HepG2 (cell line): ENCODE data around the gene OLFM1. TPM values are rescaled to one million over a fixed set of nuclear protein-coding genes. Genes with fewer than 3 reads are reported as not detected.

ENCODE experiments used
- ATAC-seq: fragments of 200-7000 bp; cut with Tn5 transposase; 3 replicates; pipeline ENCODE4 v1.9.1; 2020; ENCODE audit warnings: mild to moderate bottlenecking, moderate library complexity
- BruUV-seq: library from RNA; stranded (reverse); fragments of 400-500 nt; replicated peaks from 2 replicates; lab custom pipeline; 2021; lab: Mats Ljungman, UMichigan
- CTCF ChIA-PET: fragments of 300-600 bp; formaldehyde crosslinking; extraction: SDS; loops from one replicate; lab custom pipeline; 2021; ENCODE audit warnings: low total read pairs, inconsistent platforms, low intra/inter-chr PET ratio; lab: Yijun Ruan, JAX
- POLR2A ChIA-PET: fragments of 350-600 bp; sonication (Branson Sonifier 250); formaldehyde crosslinking; loops from one replicate; lab custom pipeline; 2020; ENCODE audit warnings: antibody characterized with exemption, inconsistent platforms; lab: Yijun Ruan, JAX
- DNase-seq: peaks from one replicate; pipeline ENCODE4 v3.0.0-alpha.2; 2015; ENCODE audit warnings: low spot score
- FAIRE-seq: peaks from 3 replicates; lab custom pipeline; 2011; peaks lifted over from hg19 to GRCh38; lab: Jason Lieb, UNC
- H2AFZ ChIP-seq: one replicate; pipeline ENCODE4 v1.6.1; 2011; ENCODE audit warnings: low read length, inconsistent platforms
- H3K27ac ChIP-seq: fragments of 300-600 bp; 3 replicates; pipeline ENCODE4 v1.8.0; 2011; ENCODE audit warnings: mixed run types, mild to moderate bottlenecking, mixed read lengths, low read length, inconsistent platforms; ENCODE audit not compliant: insufficient read depth; ENCODE audit errors: extremely low read length
- H3K27me3 ChIP-seq, 2 experiments: fragments of 200-600 bp in 1 of 2; 2 replicates in 1 of 2; 3 replicates in 1 of 2; pipeline versions ENCODE4 v1.6.0 to v1.8.0; 2011; ENCODE audit warnings: low read length in 2 of 2, mild to moderate bottlenecking in 2 of 2, moderate library complexity in 2 of 2, inconsistent platforms in 1 of 2; ENCODE audit not compliant: insufficient read depth in 2 of 2, control insufficient read depth in 1 of 2
- H3K36me3 ChIP-seq, 2 experiments: fragments of 200-600 bp in 1 of 2; replicated peaks in 1 of 2; 2 replicates in 1 of 2; 3 replicates in 1 of 2; pipeline versions ENCODE4 v1.5.1 to v1.8.0; 2011; ENCODE audit warnings: low read length in 2 of 2, inconsistent platforms in 1 of 2; ENCODE audit not compliant: insufficient read depth in 2 of 2, control insufficient read depth in 1 of 2
- H3K4me1 ChIP-seq: 2 replicates; pipeline ENCODE4 v1.5.1; 2012; ENCODE audit warnings: low read length, inconsistent platforms; ENCODE audit not compliant: insufficient read depth
- H3K4me2 ChIP-seq: 2 replicates; pipeline ENCODE4 v1.6.0; 2011; ENCODE audit warnings: low read depth, low read length, inconsistent platforms
- H3K4me3 ChIP-seq, 3 experiments: fragments of 200-600 bp in 1 of 3; sonication (generic), shearing (Covaris generic) in 1 of 3; replicated peaks in 1 of 3; 2 replicates each; pipeline ENCODE4 v1.5.1; 2011 to 2016; ENCODE audit warnings: low read length in 3 of 3, inconsistent platforms in 2 of 3, low read depth in 2 of 3, mild to moderate bottlenecking in 2 of 3, control low read depth in 1 of 3, mixed read lengths in 1 of 3; ENCODE audit not compliant: insufficient read depth in 1 of 3
- H3K79me2 ChIP-seq: one replicate; pipeline ENCODE4 v1.6.1; 2011; ENCODE audit warnings: low read length, inconsistent platforms; ENCODE audit not compliant: insufficient read depth
- H3K9ac ChIP-seq: 2 replicates; pipeline ENCODE4 v1.6.0; 2011; ENCODE audit warnings: mild to moderate bottlenecking, low read depth, low read length, inconsistent platforms; ENCODE audit not compliant: insufficient read depth
- H3K9me3 ChIP-seq: 2 replicates; pipeline ENCODE4 v1.5.1; 2012; ENCODE audit warnings: mild to moderate bottlenecking, low read length
- H4K20me1 ChIP-seq: 2 replicates; pipeline ENCODE4 v1.6.0; 2011; ENCODE audit warnings: inconsistent platforms, mild to moderate bottlenecking, low read length, moderate library complexity; ENCODE audit not compliant: insufficient read depth
- FOSL2 ChIP-seq: sonication (generic); formaldehyde crosslinking; IDR thresholded peaks from 2 replicates; pipeline ENCODE4 v1.4.0; 2020; ENCODE audit warnings: missing genetic modification reagents
- FOXO1 ChIP-seq: sonication (generic); formaldehyde crosslinking; IDR thresholded peaks from 2 replicates; pipeline ENCODE4 v1.4.0; 2020; ENCODE audit warnings: missing genetic modification reagents
- GATAD2A ChIP-seq: IDR thresholded peaks from 2 replicates; pipeline ENCODE4 v1.6.1; 2016
- GTF2F1 ChIP-seq: fragments of 150-350 bp; IDR thresholded peaks from 2 replicates; pipeline ENCODE4 v1.6.1; 2014; ENCODE audit warnings: low read length
- MED8 ChIP-seq: sonication (generic); formaldehyde crosslinking; IDR thresholded peaks from 2 replicates; pipeline ENCODE4 v1.8.1; 2023; ENCODE audit warnings: mild to moderate bottlenecking, missing genetic modification reagents; ENCODE audit not compliant: insufficient replicate concordance
- NR3C1 ChIP-seq: sonication (generic); formaldehyde crosslinking; IDR thresholded peaks from 2 replicates; pipeline ENCODE4 v1.4.0; 2020; ENCODE audit warnings: missing genetic modification reagents
- SRY ChIP-seq: sonication (generic); formaldehyde crosslinking; IDR thresholded peaks from 2 replicates; pipeline ENCODE4 v1.8.0; 2022; ENCODE audit warnings: mild to moderate bottlenecking, missing genetic modification reagents
- TOE1 ChIP-seq: sonication (generic); formaldehyde crosslinking; IDR thresholded peaks from 2 replicates; pipeline ENCODE4 v1.4.0; 2020; ENCODE audit warnings: mild to moderate bottlenecking, missing genetic modification reagents
- ZC3H4 ChIP-seq: sonication (generic); formaldehyde crosslinking; IDR thresholded peaks from 2 replicates; pipeline ENCODE4 v1.4.0; 2020; ENCODE audit warnings: missing genetic modification reagents, borderline replicate concordance
- ZNF20 ChIP-seq: sonication (generic); formaldehyde crosslinking; IDR thresholded peaks from 2 replicates; pipeline ENCODE4 v1.4.0; 2020; ENCODE audit warnings: mild to moderate bottlenecking, moderate library complexity, missing genetic modification reagents
- ZNF44 ChIP-seq: sonication (generic); formaldehyde crosslinking; IDR thresholded peaks from 2 replicates; pipeline ENCODE4 v1.5.1; 2020; ENCODE audit warnings: mild to moderate bottlenecking, missing genetic modification reagents
- ZNF572 ChIP-seq: sonication (generic); formaldehyde crosslinking; IDR thresholded peaks from 2 replicates; pipeline ENCODE4 v1.5.1; 2020; ENCODE audit warnings: mild to moderate bottlenecking, missing genetic modification reagents
- WGBS: methylation state at CpG from one replicate; pipeline ENCODE4 v1.1.6; 2017; ENCODE audit warnings: low lambda C conversion rate; 5-methylcytosine and 5-hydroxymethylcytosine counted together
- in situ Hi-C: cut with HindIII; loops from 2 replicates; pipeline ENCODE4 v1.10.0; 2017; ENCODE audit warnings: low pct_unique_long_range_greater_than_20kb; ENCODE audit not compliant: extremely low pct_ligation_motif_present
- intact Hi-C: fragments of 100-400 bp; cut with micrococcal nuclease; formaldehyde crosslinking; loops from one replicate; pipeline ENCODE4 v1.10.0; 2022; ENCODE audit not compliant: unreplicated experiment
- polyA plus RNA-seq, 8 experiments: library from polyadenylated mRNA; depleted of rRNA in 3 of 8; stranded (reverse) in 7 of 8; unstranded in 1 of 8; fragments of >200 nt; fragmentation: Illumina TruSeq in 4 of 8; extraction: Trizol in 4 of 8; gene quantifications; 2 replicates each; pipeline versions ENCODE4 v1.2.1 to v1.2.3, GENCODE V29; 2011 to 2016; ENCODE audit warnings: low read depth in 4 of 8, missing spikeins in 1 of 8, mixed read lengths in 1 of 8; ENCODE audit not compliant: insufficient read depth in 1 of 8
- total RNA-seq, 5 experiments: library from RNA; depleted of rRNA; stranded (reverse); fragments of >200 nt; fragmentation: Illumina TruSeq; extraction: Trizol; gene quantifications; 2 replicates each; pipeline ENCODE4 v1.2.3, GENCODE V29; 2016; ENCODE audit warnings: low read depth in 1 of 5
- TF ChIP-seq, protein P1 (sequence below): sonication (generic); formaldehyde crosslinking; IDR thresholded peaks from 2 replicates; pipeline ENCODE4 v1.4.0; 2020; ENCODE audit warnings: missing genetic modification reagents, borderline replicate concordance
- TF ChIP-seq, protein P2 (sequence below): IDR thresholded peaks from 2 replicates; pipeline ENCODE4 v1.6.1; 2012; ENCODE audit warnings: low read length, improper control_type of control experiment
- TF ChIP-seq, protein P3 (sequence below): sonication (generic); formaldehyde crosslinking; conservative IDR thresholded peaks from 2 replicates; pipeline ENCODE4 v1.8.0; 2022; ENCODE audit warnings: missing genetic modification reagents
- TF ChIP-seq, protein P4 (sequence below): sonication (generic); formaldehyde crosslinking; IDR thresholded peaks from 2 replicates; pipeline ENCODE4 v1.9.0; 2021; ENCODE audit warnings: missing genetic modification reagents, borderline replicate concordance

The OLFM1 gene
- total and polyA plus RNA-seq, 2 of the 13 experiments (the other 11 are each of a cell fraction or from before 2014, with no cell fraction given), result not detected

DNA sequence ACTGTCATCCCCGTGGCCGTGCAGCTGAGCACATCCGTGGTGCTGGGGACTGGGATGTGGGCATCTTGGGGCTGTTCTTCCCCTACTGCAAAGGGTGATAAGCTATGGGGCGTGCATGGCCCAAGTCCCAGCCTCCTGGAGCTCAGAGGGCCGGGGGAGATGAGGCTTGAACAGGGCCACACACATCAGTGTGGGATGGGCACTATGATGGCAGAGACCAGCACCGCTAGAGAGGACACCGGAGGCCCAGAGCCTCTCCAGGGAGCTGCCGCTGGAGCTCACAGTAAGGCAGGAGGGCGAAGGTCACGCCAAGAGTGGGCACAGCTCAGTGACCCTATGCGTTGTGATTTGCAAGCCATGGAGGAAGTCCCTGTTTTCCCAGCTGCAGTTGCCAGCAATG is 63.5 kb downstream of the OLFM1 start:
- peaks cover 3% of the 10 kb centered on the region; the same call in 1 of the 2 replicates for H4K20me1 ChIP-seq
- TF ChIP-seq, protein P1, sequence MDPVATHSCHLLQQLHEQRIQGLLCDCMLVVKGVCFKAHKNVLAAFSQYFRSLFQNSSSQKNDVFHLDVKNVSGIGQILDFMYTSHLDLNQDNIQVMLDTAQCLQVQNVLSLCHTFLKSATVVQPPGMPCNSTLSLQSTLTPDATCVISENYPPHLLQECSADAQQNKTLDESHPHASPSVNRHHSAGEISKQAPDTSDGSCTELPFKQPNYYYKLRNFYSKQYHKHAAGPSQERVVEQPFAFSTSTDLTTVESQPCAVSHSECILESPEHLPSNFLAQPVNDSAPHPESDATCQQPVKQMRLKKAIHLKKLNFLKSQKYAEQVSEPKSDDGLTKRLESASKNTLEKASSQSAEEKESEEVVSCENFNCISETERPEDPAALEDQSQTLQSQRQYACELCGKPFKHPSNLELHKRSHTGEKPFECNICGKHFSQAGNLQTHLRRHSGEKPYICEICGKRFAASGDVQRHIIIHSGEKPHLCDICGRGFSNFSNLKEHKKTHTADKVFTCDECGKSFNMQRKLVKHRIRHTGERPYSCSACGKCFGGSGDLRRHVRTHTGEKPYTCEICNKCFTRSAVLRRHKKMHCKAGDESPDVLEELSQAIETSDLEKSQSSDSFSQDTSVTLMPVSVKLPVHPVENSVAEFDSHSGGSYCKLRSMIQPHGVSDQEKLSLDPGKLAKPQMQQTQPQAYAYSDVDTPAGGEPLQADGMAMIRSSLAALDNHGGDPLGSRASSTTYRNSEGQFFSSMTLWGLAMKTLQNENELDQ (CRISPR knock-in tag), result no peak
- no peak for TF ChIP-seq TOE1 (CRISPR knock-in tag)
- no peak for TF ChIP-seq ZNF572 (CRISPR knock-in tag)
- TF ChIP-seq, protein P2, sequence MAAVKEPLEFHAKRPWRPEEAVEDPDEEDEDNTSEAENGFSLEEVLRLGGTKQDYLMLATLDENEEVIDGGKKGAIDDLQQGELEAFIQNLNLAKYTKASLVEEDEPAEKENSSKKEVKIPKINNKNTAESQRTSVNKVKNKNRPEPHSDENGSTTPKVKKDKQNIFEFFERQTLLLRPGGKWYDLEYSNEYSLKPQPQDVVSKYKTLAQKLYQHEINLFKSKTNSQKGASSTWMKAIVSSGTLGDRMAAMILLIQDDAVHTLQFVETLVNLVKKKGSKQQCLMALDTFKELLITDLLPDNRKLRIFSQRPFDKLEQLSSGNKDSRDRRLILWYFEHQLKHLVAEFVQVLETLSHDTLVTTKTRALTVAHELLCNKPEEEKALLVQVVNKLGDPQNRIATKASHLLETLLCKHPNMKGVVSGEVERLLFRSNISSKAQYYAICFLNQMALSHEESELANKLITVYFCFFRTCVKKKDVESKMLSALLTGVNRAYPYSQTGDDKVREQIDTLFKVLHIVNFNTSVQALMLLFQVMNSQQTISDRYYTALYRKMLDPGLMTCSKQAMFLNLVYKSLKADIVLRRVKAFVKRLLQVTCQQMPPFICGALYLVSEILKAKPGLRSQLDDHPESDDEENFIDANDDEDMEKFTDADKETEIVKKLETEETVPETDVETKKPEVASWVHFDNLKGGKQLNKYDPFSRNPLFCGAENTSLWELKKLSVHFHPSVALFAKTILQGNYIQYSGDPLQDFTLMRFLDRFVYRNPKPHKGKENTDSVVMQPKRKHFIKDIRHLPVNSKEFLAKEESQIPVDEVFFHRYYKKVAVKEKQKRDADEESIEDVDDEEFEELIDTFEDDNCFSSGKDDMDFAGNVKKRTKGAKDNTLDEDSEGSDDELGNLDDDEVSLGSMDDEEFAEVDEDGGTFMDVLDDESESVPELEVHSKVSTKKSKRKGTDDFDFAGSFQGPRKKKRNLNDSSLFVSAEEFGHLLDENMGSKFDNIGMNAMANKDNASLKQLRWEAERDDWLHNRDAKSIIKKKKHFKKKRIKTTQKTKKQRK, result no peak
- TF ChIP-seq, protein P3, sequence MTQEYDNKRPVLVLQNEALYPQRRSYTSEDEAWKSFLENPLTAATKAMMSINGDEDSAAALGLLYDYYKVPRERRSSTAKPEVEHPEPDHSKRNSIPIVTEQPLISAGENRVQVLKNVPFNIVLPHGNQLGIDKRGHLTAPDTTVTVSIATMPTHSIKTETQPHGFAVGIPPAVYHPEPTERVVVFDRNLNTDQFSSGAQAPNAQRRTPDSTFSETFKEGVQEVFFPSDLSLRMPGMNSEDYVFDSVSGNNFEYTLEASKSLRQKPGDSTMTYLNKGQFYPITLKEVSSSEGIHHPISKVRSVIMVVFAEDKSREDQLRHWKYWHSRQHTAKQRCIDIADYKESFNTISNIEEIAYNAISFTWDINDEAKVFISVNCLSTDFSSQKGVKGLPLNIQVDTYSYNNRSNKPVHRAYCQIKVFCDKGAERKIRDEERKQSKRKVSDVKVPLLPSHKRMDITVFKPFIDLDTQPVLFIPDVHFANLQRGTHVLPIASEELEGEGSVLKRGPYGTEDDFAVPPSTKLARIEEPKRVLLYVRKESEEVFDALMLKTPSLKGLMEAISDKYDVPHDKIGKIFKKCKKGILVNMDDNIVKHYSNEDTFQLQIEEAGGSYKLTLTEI (CRISPR knock-in tag), result no peak
- TF ChIP-seq GTF2F1, result no peak
- TF ChIP-seq NR3C1 (CRISPR knock-in tag), result no peak
- no peak for TF ChIP-seq GATAD2A (CRISPR knock-in tag)
- TF ChIP-seq MED8 (CRISPR knock-in tag), result no peak
- TF ChIP-seq SRY (CRISPR knock-in tag), result no peak
- TF ChIP-seq ZC3H4 (CRISPR knock-in tag), result no peak
- TF ChIP-seq ZNF20 (CRISPR knock-in tag), result no peak
- TF ChIP-seq FOXO1, result no peak
- no peak for TF ChIP-seq ZNF44 (CRISPR knock-in tag)
- TF ChIP-seq, protein P4, sequence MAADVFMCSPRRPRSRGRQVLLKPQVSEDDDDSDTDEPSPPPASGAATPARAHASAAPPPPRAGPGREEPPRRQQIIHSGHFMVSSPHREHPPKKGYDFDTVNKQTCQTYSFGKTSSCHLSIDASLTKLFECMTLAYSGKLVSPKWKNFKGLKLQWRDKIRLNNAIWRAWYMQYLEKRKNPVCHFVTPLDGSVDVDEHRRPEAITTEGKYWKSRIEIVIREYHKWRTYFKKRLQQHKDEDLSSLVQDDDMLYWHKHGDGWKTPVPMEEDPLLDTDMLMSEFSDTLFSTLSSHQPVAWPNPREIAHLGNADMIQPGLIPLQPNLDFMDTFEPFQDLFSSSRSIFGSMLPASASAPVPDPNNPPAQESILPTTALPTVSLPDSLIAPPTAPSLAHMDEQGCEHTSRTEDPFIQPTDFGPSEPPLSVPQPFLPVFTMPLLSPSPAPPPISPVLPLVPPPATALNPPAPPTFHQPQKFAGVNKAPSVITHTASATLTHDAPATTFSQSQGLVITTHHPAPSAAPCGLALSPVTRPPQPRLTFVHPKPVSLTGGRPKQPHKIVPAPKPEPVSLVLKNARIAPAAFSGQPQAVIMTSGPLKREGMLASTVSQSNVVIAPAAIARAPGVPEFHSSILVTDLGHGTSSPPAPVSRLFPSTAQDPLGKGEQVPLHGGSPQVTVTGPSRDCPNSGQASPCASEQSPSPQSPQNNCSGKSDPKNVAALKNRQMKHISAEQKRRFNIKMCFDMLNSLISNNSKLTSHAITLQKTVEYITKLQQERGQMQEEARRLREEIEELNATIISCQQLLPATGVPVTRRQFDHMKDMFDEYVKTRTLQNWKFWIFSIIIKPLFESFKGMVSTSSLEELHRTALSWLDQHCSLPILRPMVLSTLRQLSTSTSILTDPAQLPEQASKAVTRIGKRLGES (CRISPR knock-in tag), result no peak
- no peak for TF ChIP-seq FOSL2 (CRISPR knock-in tag)

More for the DNA sequence above, 63.5 kb downstream of the OLFM1 start:
- Histone ChIP-seq H3K27me3 (peaks cover 3 to 41% of the 10 kb centered on the region in 2 experiments; a peak in 3 of 5 replicates), H3K4me3 (no peak overlapping the region), H3K27ac (no peak overlapping the region), H3K4me2 (no peak overlapping the region), H3K4me1 (no peaks in the 10 kb centered on the region), H3K79me2 (no peaks in the 10 kb centered on the region), H3K9ac (no peak overlapping the region), H3K9me3 (no peaks in the 10 kb centered on the region), H3K36me3 (no peaks in the 10 kb centered on the region), H2AFZ (no peak overlapping the region)
- POLR2A ChIA-PET, result no interaction called here
- WGBS, result 0% methylated on average over 3 of the region's 11 CpGs
- intact Hi-C loops (no loop called here), in situ Hi-C loops (no loop called here)
- BruUV-seq, result no TSS peak
- FAIRE-seq (no peak), DNase-seq (no peak), ATAC-seq (no peak)
- CTCF ChIA-PET, result no interaction called here
